Tibial nerve (tissue), 4 donors: ENCODE results near the gene PREX1.

Source experiments
- CTCF ChIP-seq, 5 experiments: fragments of 200-600 bp in 3 of 5; fragments of 450-650 bp in 2 of 5; sonication (generic) in 3 of 5; IDR thresholded peaks; one replicate each; pipeline ENCODE4 v1.5.1; 2016 to 2019; ENCODE audit warnings: antibody characterized with exemption in 5 of 5, mild to moderate bottlenecking in 3 of 5, moderate library complexity in 2 of 5
- EP300 ChIP-seq, 2 donors: sonication (generic); formaldehyde crosslinking; IDR thresholded peaks; one replicate each; pipeline ENCODE4 v1.6.1; 2017; ENCODE audit warnings: antibody characterized with exemption in 2 of 2, mild to moderate bottlenecking in 1 of 2
- POLR2A ChIP-seq, 2 donors: fragments of 450-650 bp; IDR thresholded peaks; one replicate each; pipeline ENCODE4 v1.6.1; 2017; ENCODE audit warnings: antibody characterized with exemption in 2 of 2, mild to moderate bottlenecking in 2 of 2, moderate library complexity in 2 of 2

- no peak for TF ChIP-seq CTCF (IDR thresholded peaks at IDR 0.05)
- no peak for TF ChIP-seq POLR2A (IDR thresholded peaks at IDR 0.05)
- TF ChIP-seq EP300 (IDR thresholded peaks at IDR 0.05): no peak
Measured at GRCh38 chr20:48711696-48712464, 115.9 kb downstream of the PREX1 start.
